CD4-positive, alpha-beta memory T cell (primary cell): ENCODE results near the gene ZNF302. TPM values are rescaled to one million over a fixed set of nuclear protein-coding genes. Genes with fewer than 3 reads are reported as not detected.
"Not testable (repeated sequence)": the region's sequence is repeated elsewhere in the genome, so short reads cannot be mapped to it uniquely, and the experiment has no call there.

Experiments
- CTCF ChIA-PET: fragments of 350-600 bp; sonication (Branson Sonifier 250); formaldehyde crosslinking; loops from one replicate; lab custom pipeline; 2021; ENCODE audit warnings: inconsistent platforms; ENCODE audit not compliant: partially characterized antibody; lab: Charles Lee
- POLR2A ChIA-PET: fragments of 350-600 bp; sonication (Branson Sonifier 250); formaldehyde crosslinking; loops from one replicate; lab custom pipeline; 2021; ENCODE audit not compliant: partially characterized antibody; lab: Charles Lee
- DNase-seq, 5 donors: peaks; one replicate each; pipeline versions ENCODE4 v3.0.0 to v3.0.0-alpha.2; 2020 to 2022; ENCODE audit warnings: mixed read lengths in 1 of 5
- H3K27ac ChIP-seq: one replicate; pipeline ENCODE4 v1.7.0; 2013; ENCODE audit warnings: low read depth, low read length
- H3K27me3 ChIP-seq: 2 replicates; pipeline ENCODE4 v1.7.0; 2013; ENCODE audit warnings: mild to moderate bottlenecking, low read length, moderate library complexity; ENCODE audit not compliant: insufficient read depth
- H3K36me3 ChIP-seq: 2 replicates; pipeline ENCODE4 v1.7.0; 2013; ENCODE audit warnings: mild to moderate bottlenecking, low read length, moderate library complexity; ENCODE audit not compliant: insufficient read depth
- H3K4me1 ChIP-seq: 2 replicates; pipeline ENCODE4 v1.7.0; 2013; ENCODE audit warnings: mild to moderate bottlenecking, low read length, moderate library complexity; ENCODE audit not compliant: insufficient read depth
- H3K4me3 ChIP-seq, 2 donors: one replicate each; pipeline ENCODE4 v1.7.0; 2013; ENCODE audit warnings: low read length in 2 of 2, mild to moderate bottlenecking in 1 of 2
- H3K9me3 ChIP-seq, 2 donors: one replicate each; pipeline ENCODE4 v1.7.0; 2013; ENCODE audit warnings: low read length in 2 of 2, control low read depth in 1 of 2; ENCODE audit not compliant: control insufficient read depth in 1 of 2
- H3K27ac Mint-ChIP-seq, 7 donors: one replicate each; pipeline ENCODE4 v1.8.0; 2020 to 2021; ENCODE audit warnings: mixed read lengths in 7 of 7, mild to moderate bottlenecking in 6 of 7, inconsistent platforms in 3 of 7, moderate library complexity in 3 of 7
- H3K27me3 Mint-ChIP-seq, 2 donors: one replicate each; pipeline ENCODE4 v1.8.0; 2020 to 2021; ENCODE audit warnings: mixed read lengths in 2 of 2
- H3K36me3 Mint-ChIP-seq, 2 donors: one replicate each; pipeline ENCODE4 v1.8.0; 2020 to 2021; ENCODE audit warnings: mixed read lengths in 2 of 2, inconsistent platforms in 1 of 2, mild to moderate bottlenecking in 1 of 2
- H3K4me1 Mint-ChIP-seq, 4 donors: one replicate each; pipeline ENCODE4 v1.8.0; 2020 to 2021; ENCODE audit warnings: mixed read lengths in 4 of 4, mild to moderate bottlenecking in 1 of 4
- H3K4me3 Mint-ChIP-seq, 8 donors: one replicate each; pipeline ENCODE4 v1.8.0; 2020 to 2021; ENCODE audit warnings: mixed read lengths in 8 of 8, mild to moderate bottlenecking in 7 of 8, moderate library complexity in 6 of 8, inconsistent platforms in 3 of 8
- H3K9me3 Mint-ChIP-seq, 8 donors: one replicate each; pipeline ENCODE4 v1.8.0; 2020 to 2021; ENCODE audit warnings: mixed read lengths in 8 of 8, mild to moderate bottlenecking in 5 of 8, inconsistent platforms in 3 of 8, moderate library complexity in 1 of 8
- intact Hi-C: fragments of 100-400 bp; cut with micrococcal nuclease; formaldehyde crosslinking; loops from one replicate; pipeline ENCODE4 v1.15.1; 2023
- polyA plus RNA-seq, 2 donors: library from polyadenylated mRNA; unstranded; fragments of 300-500 nt; fragmentation: Illumina TruSeq; gene quantifications; one replicate each; pipeline ENCODE4 v1.2.3, GENCODE V29; 2021
- total RNA-seq, 2 experiments: library from RNA; stranded (reverse); gene quantifications; one replicate each; pipeline ENCODE4 v1.2.3, GENCODE V29; 2021

The ZNF302 gene
- total and polyA plus RNA-seq, 4 experiments from 2014 or later = 18.2 to 53.3 (median 35.1) TPM

DNA sequence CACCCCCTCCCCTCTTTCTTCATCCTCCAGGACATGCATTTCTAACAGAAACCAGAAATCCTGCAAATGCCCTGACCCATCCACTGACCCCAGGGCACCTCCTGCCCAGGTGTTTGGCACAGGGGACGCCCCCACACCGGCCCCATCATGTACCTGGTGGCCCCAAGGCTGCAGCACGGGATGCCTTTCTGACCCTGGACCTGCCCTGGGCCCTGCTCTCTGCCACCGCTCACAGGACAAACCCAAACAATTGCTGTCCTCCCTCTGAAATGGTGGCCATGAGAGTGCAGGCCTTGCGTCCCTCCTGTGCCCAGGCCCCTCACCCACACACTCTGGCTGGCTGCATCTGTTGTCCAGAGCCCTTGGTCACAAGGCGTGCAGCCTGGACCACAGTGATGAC lies 12.6 kb upstream of the ZNF302 start:
- peaks cover 15 to 31% (median 20%) of the 10 kb centered on the region in 4 donors for H3K4me1 Mint-ChIP-seq
- H3K9me3 Mint-ChIP-seq = peaks cover 0 to 4% (median 0%) of the 10 kb centered on the region in 8 donors
- H3K36me3 Mint-ChIP-seq = no peaks in the 10 kb centered on the region
- Histone ChIP-seq H3K9me3 (no peaks in the 10 kb centered on the region), H3K27ac (no peak overlapping the region), H3K27me3 (no peaks in the 10 kb centered on the region), H3K4me3 (no peak overlapping the region), H3K4me1 (peaks cover 23% of the 10 kb centered on the region), H3K36me3 (no peaks in the 10 kb centered on the region)
- no peaks in the 10 kb centered on the region for H3K27me3 Mint-ChIP-seq
- CTCF ChIA-PET = interaction anchor here (1.4 kb wide), 1 partner anchor 25 kb away, joined by 3 read pairs; no protein-coding TSS in a partner anchor
- intact Hi-C loops = no loop called here
- POLR2A ChIA-PET = interaction anchor here (4.0 kb wide), 1 partner anchor 13 kb away, joined by 23 read pairs; the partner anchor contains the start of genes SCGB2B2 and ZNF302
- H3K27ac Mint-ChIP-seq = no peak overlapping the region
- no peak overlapping the region for H3K4me3 Mint-ChIP-seq
- no peak for DNase-seq

DNA sequence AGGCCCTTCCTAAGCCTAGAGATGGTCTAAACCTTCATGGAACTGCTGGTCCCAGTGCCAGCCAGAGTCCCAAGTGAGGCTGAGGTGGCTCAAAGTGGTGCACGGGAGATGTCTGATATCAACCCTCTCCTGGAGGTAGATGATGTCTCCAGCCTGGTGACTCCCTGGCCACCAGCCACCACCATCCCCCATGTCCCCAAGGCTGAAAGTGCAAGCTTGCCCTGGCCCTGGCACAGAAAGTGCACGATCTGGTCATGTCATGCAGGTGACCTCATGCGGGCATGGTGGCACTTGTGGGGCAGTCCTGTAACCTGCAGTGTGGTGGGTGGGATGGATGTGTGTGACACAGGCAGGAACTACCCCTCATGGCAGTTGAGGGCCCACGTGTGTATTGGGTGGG lies 12.2 kb upstream of the ZNF302 start:
- H3K27me3 ChIP-seq, H3K36me3 ChIP-seq, intact Hi-C loops, H3K27me3 Mint-ChIP-seq, H3K9me3 Mint-ChIP-seq, CTCF ChIA-PET, H3K27ac ChIP-seq, H3K9me3 ChIP-seq, H3K4me3 ChIP-seq, DNase-seq, H3K36me3 Mint-ChIP-seq: not testable (repeated sequence)
- H3K4me1 ChIP-seq = peaks cover 23% of the 10 kb centered on the region
- Mint-ChIP-seq H3K4me1 (peaks cover 15 to 31% (median 20%) of the 10 kb centered on the region in 4 donors), H3K4me3 (peak overlapping the region in 1 of 8 donors; percentile 31), H3K27ac (peak overlapping the region in 1 of 7 donors; percentile 42)
- POLR2A ChIA-PET = interaction anchor here (4.0 kb wide), 2 partner anchors 12 kb away, joined by 19 to 23 read pairs; partner anchors contain the start of genes SCGB2B2 and ZNF302

DNA sequence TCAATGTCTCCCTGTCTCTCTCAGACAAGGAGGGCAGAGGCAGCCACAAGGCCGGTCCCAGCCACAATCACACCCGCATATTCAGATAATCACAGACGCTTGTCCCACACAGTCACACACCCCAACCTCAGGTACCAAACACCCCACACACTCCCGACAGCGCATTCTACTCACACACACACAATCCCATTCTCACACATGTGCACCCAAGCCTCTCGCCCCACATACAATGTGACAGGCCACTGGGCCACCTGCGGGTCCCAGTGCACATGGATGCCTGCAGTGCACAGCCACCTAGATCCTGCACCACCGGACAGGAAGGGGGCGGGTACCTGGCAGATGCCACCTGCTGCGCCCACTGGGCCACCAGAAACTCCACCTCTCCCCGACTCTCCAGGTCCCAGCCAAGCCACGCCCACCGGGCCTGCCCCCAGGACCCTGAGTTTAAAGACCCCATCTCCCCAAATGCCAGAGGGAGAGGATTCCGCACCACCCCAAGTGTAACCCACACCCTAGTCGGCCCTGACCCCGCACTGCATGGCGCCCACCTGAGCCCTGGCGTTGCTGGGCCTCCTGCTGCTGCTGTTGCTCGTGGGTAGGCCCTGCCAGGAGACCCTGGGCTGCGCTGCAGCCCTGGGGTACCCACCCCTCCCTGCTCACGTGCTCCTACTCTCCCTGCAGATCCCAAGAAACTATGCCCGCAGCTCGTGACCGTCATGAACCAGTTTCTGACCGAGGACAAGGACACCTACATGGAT lies 11.1 kb upstream of the ZNF302 start:
- no peaks in the 10 kb centered on the region for H3K36me3 Mint-ChIP-seq
- Histone ChIP-seq H3K27me3 (no peaks in the 10 kb centered on the region), H3K4me1 (peaks cover 23% of the 10 kb centered on the region), H3K9me3 (no peaks in the 10 kb centered on the region), H3K36me3 (no peaks in the 10 kb centered on the region), H3K27ac (no peak overlapping the region), H3K4me3 (no peak overlapping the region)
- ChIA-PET CTCF (no interaction called here), POLR2A (interaction anchor here (4.0 kb wide), 1 partner anchor 10 kb away, joined by 19 read pairs; the partner anchor contains the start of genes SCGB2B2 and ZNF302)
- peak overlapping the region in 4 of 7 donors; percentile 29 to 92 (median 70) for H3K27ac Mint-ChIP-seq
- intact Hi-C loops = no loop called here
- H3K9me3 Mint-ChIP-seq = peaks cover 0 to 4% (median 0%) of the 10 kb centered on the region in 8 donors
- no peak for DNase-seq
- H3K4me3 Mint-ChIP-seq = peak overlapping the region in 5 of 8 donors; percentile 13 to 79 (median 68)
- no peaks in the 10 kb centered on the region for H3K27me3 Mint-ChIP-seq
- H3K4me1 Mint-ChIP-seq = peaks cover 15 to 31% (median 20%) of the 10 kb centered on the region in 4 donors

DNA sequence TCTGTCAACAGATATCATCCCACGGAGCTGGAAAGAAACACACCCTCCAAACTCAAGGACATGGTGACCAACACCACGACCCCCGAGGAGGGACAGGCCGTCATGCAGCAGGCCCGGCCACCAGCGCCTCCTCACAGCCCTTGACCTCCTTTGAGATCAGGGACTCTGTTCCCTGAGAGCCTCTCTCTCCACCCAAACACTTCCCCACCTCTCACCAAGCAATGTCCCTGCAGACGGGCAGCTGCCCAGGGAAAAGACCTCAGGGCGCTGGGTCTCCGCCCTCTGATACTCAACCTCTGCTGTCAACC lies 10.6 kb upstream of the ZNF302 start:
- Mint-ChIP-seq H3K36me3 (no peaks in the 10 kb centered on the region), H3K4me3 (peak overlapping the region in 6 of 8 donors; percentile 13 to 79 (median 62)), H3K9me3 (peaks cover 0 to 4% (median 0%) of the 10 kb centered on the region in 8 donors), H3K4me1 (peaks cover 15 to 31% (median 20%) of the 10 kb centered on the region in 4 donors), H3K27ac (peak overlapping the region in 4 of 7 donors; percentile 62 to 93 (median 86)), H3K27me3 (no peaks in the 10 kb centered on the region)
- Histone ChIP-seq H3K9me3 (no peaks in the 10 kb centered on the region), H3K27ac (peak overlapping the region; percentile 35), H3K27me3 (no peaks in the 10 kb centered on the region), H3K36me3 (no peaks in the 10 kb centered on the region), H3K4me1 (peaks cover 23% of the 10 kb centered on the region), H3K4me3 (no peak overlapping the region)
- no peak for DNase-seq
- intact Hi-C loops = no loop called here
- ChIA-PET POLR2A (interaction anchor here (4.0 kb wide), 1 partner anchor 10 kb away, joined by 19 read pairs; the partner anchor contains the start of genes SCGB2B2 and ZNF302), CTCF (no interaction called here)

DNA sequence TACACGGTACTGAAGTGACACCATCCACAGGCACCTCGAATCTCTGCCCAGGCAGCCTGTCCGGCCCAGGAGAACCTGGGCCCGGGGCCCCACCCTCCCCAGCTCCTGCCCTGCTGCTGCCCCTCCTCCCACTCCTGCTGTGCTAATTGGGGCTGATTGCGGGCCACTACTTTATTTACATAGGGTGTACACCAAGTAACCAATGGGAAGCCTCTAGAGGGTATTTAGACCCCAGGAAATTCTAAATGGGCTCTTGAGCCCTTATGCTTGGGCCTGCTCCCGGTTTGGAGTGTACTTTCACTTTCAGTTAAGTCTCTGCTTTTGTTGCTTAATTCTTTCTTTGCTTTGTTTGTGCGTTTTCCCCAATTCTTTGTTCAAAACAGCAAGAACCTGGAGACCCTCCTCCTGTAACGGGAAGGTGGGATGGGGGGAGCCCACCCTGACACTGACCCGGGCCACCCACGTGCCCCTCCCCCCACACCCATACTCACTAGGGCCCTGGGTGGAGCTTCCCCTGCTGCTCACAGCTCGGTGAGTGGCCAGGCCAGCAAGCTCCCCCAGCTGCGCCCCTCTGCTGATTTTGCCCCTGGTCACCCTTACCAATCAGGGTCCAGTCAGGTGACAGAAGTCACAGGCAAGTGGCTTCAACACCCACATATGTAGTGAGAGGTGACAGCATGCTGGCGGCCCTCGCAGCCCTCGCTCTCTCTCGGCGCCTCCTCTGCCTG lies 10.0 kb upstream of the ZNF302 start:
- Mint-ChIP-seq H3K27ac (peak overlapping the region in 6 of 7 donors; percentile 58 to 93 (median 88)), H3K27me3 (peaks cover 0 to 1% of the 10 kb centered on the region in 2 donors), H3K9me3 (peaks cover 0 to 4% (median 0%) of the 10 kb centered on the region in 8 donors), H3K36me3 (no peaks in the 10 kb centered on the region), H3K4me1 (peaks cover 15 to 31% (median 20%) of the 10 kb centered on the region in 4 donors), H3K4me3 (peak overlapping the region; percentile 72 to 86 (median 78))
- Histone ChIP-seq H3K27ac (peak overlapping the region; percentile 35), H3K36me3 (no peaks in the 10 kb centered on the region), H3K9me3 (no peaks in the 10 kb centered on the region), H3K4me3 (no peak overlapping the region), H3K4me1 (peaks cover 23% of the 10 kb centered on the region), H3K27me3 (no peaks in the 10 kb centered on the region)
- ChIA-PET CTCF (no interaction called here), POLR2A (interaction anchor here (4.0 kb wide), 1 partner anchor 9 kb away, joined by 19 read pairs; the partner anchor contains the start of genes SCGB2B2 and ZNF302)
- peak in 3 of 5 donors; percentile 11 to 19 (median 17) for DNase-seq
- intact Hi-C loops = no loop called here

DNA sequence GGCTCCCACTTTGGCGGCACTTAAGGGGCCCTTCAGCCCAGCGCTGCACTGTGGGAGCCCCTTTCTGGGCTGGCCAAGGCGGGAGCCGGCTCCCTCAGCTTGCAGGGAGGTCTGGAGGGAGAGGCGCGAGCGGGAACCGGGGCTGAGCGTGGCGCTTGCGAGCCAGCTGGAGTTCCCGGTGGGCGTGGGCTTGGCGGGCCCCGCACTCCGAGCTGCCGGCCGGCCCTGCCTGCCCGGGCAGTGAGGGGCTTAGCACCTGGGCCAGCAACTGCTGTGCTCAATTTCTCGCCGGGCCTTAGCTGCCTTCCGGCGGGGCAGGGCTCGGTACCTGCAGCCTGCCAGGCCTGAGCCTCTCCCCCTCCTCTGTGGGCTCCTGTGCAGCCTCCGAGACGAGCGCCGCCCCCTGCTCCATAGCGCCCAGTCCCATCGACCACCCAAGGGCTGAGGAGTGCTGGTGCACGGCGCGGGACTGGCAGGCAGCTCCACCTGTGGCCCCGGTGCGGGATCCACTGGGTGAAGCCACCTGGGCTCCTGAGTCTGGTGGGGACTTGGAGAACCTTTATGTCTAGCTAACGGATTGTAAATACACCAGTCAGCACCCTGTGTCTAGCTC lies 9.3 kb upstream of the ZNF302 start:
- Mint-ChIP-seq H3K4me3 (peak overlapping the region in 2 of 8 donors; percentile 31 to 76), H3K4me1 (peaks cover 10 to 24% (median 15%) of the 10 kb centered on the region in 4 donors)
- CTCF ChIA-PET, H3K9me3 ChIP-seq, H3K27me3 ChIP-seq, intact Hi-C loops, H3K27ac ChIP-seq, H3K36me3 Mint-ChIP-seq, H3K36me3 ChIP-seq, H3K4me3 ChIP-seq, DNase-seq, H3K27me3 Mint-ChIP-seq, H3K9me3 Mint-ChIP-seq, H3K27ac Mint-ChIP-seq: not testable (repeated sequence)
- peaks cover 17% of the 10 kb centered on the region for H3K4me1 ChIP-seq
- POLR2A ChIA-PET = interaction anchor here (4.0 kb wide), 1 partner anchor 9 kb away, joined by 19 read pairs; the partner anchor contains the start of genes SCGB2B2 and ZNF302
